HK-2 (cell line): ENCODE data around the gene SPN.
"Not testable (repeated sequence)": the region's sequence is repeated elsewhere in the genome, so short reads cannot be mapped to it uniquely, and the experiment has no call there.

Experiments
- DNase-seq: peaks from one replicate; pipeline ENCODE4 v3.0.0-alpha.2; 2018; ENCODE audit not compliant: unreplicated experiment

Gene SPN

DNA sequence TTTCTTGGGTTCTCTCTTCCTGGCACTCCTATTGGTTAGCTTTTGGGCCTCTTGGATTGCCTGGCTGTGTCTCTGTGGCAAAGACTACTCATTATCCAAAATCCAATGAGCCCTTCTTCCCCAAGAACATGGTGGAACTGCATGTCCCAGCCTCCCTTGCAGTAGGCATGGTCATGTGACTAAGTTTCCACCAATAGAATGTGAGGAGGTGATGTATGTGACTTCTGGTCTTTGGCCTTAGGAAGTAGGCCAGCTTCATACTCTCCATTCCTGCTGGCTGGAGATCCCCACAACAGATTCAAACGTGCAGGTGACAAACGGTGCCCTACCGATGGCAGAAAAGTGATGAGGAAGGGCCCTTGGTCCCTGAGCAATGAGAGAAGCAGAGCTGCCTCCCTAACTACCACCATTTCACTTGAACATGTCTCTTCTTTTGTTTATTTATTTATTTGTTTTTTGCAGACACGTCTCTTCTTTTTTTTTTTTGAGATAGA, 17.3 kb upstream of the SPN start:
- DNase-seq, result no peak

DNA sequence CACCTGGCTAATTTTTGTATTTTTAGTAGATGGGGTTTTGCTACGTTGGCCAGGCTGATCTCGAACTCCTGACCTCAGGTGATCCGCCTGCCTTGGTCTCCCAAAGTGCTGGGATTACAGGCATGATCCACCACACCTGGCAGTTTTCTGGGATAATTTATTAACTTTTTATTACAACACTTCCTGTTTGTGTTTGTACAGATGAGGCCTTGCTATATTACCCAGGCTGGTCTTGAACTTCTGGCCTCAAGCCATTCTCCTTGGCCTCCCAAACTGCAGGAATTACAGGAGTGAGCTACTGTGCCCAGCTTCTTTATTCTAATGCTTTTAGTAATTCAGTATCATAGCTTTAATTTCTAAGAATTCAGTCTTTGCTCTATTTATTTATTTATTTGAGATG, 16.1 kb upstream of the SPN start:
- no peak for DNase-seq

DNA sequence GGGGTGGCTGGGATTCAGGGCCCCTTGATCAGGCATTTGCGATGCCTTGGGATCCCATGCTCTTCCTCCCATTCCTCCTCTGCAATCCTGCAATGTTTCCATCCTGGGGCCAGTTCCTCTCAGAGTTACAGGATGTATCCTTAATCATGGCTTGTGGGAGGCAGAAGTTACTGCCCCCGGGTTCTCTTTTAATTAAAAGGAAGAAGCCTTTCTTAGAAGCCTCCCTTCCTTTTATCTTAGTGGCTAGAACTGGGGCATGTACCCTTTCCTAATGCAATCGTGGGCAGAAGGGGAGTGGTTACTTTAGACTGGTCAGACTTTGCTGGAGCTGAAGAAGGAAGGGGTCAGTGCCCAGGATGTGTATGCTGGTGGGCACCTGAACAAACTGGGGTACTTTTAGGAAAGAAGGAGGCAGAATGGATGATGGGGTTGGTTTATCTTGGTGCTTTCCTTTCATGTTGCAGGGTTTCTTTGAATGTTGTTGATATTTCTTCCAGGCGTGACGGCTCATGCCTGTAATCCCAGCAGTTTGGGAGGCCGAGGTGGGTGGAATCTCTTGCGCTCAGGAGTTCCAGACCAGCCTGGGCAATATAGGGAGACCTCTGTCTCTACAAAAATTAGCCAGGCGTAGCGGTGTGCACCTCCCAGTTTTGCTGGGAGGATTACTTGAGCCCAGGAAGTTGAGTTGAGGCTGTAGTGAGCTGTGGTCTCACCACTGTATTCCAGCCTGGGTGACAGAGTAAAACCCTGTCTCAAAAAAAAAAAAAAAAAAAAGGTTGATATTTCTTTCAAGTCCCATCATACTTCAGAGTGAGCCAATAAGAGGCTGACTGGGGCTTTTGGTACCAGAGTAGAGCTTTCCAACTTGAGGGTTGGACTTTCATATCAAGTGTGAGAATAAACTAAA, 13.2 kb upstream of the SPN start:
- DNase-seq, result no peak

DNA sequence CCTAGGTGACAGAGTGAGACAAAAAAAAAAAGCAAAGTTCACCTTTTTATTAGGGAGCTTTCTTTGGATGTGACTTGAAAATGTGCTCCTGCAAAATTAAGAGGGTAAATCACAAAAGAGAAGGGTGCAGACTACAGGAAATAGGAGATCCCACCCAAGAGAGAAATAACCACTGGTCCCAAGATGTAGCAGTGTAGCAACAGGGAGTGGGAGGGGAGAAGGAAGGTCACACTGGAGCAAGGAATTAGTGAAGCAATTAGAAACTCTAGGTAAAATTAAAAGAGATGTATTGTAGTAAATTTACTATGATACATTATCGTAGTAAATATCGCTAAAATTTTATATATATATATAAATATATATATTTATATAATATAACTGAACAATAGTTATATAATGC, 12.3 kb upstream of the SPN start:
- no peak for DNase-seq

DNA sequence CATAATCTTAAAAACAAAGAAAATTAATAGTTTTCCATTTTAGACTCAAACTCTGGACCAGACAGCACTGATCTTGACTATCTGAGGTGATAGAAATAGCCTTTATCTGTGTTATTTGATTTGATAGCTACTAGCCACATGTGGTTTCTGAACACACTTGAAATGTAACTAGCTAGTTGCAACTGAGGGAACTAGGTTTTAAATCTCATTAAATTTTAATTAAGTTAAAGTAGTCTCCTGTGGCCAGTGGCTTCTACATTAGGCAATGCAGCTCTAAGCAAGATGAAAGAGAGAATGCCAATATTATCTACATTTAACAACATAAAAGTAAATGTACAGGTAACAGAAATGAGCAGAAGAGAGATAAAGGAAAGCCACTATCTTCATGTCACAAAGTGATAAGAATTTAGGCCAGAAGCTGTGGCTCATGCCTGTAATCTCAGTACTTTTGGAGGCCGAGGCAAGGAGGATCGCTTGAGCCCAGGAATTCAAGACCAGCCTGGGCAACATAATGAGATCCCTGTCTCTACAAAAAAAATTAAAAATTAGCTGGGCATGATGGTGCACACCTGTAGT, 11.2 kb upstream of the SPN start:
- DNase-seq, result no peak

DNA sequence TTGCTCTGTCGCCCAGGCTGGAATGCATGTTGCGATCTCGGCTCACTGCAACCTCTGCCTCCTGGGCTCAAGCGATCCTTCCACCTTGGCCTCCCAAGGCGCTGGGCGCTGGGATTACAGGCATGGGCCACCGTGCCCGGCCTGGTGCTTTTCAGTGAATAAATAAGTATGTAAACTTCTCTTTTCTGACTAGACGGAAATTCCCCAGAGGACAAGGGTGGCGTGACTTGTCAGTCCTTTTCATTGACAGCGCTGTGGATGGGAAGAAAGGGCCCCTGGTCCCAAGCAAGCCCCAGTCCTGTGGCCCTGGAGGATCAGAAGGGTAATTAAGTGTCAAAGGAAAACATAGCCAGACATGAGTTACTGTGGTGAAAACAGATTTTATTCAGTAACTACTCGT, 9.6 kb upstream of the SPN start:
- DNase-seq, result no peak

DNA sequence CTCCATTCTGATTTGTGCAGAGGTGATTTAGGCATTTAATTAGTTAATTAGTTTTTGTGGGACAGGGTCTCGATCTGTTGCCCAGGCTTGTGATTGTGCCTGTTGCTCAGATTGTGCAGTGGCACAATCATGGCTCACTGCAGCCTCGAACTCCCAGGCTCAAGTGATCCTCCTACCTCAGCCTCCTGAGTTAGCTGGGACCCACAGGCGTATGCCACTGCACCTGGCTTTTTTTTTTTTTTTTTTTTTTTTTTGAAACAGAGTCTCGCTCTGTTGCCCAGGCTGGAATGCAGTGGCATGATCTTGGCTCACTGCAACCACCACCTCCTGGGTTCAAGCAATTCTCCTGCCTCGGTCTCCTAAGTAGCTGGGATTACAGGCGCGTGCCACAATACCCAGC, 9.2 kb upstream of the SPN start:
- not testable (repeated sequence) for DNase-seq

DNA sequence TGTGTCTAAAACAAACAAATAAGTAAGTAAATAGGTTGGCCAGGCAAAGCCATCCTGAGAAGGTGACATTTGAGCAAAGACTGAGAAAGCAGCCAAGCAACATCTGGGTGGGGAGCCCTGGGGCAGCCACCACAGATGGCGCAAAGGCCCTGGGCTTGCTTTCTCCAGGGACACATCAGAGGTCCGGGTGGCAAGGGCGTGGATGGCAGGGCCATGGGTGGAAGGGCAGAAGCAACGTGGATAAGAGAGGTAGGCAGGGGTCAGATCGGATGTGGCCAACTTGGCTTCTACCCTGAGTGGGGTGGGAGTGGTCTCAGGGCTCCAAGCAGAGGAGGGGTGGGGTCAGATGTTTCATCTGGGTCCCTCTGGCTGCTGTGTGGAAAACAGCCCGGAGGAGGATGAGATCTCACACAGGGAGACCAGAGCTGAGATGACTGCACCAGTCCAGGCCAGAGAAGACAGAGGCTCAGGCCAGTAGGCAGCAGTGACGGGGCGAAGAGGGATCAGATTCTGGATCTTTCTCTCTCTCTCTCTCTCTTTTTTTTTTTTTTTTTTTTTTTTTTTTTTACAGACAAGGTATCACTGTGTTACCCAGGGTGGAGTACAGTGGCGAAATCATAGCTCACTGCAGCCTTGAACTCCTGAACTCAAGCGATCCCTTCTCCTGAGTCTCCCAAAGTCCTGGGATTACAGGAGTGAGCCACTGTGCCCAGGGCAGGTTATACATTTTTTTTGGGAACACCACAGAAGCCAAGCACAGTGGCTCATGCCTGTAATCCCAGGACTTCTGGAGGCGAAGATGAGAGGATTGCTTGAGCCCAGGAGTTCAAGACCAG, 6.1 kb upstream of the SPN start:
- no peak for DNase-seq

DNA sequence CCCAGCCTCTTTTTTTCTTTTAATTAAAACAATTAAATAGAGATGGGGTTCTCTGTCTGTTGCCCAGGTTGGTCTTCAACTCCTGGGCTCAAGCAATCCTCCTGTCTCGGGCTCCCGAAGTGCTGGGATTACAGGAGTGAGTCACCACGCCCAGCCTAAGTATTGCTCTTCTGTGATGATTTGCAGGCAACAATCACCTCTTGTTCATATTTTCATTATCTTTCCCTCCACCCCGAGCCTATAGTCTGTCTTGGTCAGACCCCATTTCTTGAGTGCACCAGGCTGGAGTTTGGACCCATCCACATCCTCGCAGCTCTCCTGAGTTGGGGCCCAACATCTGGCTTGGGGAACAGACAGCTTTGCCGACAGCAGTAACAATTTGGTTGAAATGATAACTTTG, 4.3 kb upstream of the SPN start:
- DNase-seq, result no peak

DNA sequence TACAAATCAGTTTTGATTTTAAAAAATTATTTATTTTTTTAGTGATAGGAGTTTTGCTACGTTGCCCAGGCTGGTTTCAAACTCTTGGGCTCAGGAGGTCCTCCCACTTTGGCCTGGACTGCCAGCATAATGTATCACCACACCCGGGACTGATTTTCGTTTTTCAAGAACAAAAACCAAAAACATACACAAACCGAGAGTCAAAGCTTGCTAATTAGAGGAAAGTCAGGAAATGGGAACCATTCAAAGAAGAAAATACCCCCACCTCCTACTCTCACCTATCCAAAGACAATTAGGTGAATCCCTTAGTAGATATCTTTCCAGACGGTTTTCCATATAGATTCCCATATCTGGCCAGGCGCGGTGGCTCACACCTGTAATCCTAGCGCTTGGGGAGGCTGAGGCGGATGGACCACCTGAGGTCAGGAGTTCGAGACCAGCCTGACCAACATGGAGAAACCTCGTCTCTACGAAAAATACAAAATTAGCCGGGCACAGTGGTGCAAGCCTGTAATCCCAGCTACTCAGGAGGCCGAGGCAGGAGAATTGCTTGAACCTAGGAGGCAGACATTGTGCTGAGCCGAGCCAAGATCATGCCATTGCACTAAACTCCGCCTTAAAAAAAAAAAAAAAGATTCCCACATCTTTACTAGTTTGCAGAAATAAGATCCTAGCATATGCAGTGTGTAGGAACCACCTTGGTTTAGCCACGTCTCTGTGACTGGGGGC, 883 bp upstream of the SPN start:
- DNase-seq, result no peak

DNA sequence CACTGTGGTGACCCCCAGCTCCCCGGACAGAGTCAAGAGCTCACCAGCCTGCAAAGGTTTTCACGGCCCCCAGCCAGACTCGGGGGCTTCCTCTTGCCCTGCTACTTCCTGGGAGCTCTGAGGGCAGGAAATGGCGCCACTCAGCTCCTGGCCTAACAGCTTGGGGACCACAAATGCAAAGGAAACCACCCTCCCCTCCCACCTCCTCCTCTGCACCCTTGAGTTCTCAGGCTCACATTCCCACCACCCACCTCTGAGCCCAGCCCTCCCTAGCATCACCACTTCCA, 375 bp upstream of the SPN start:
- DNase-seq, result no peak

DNA sequence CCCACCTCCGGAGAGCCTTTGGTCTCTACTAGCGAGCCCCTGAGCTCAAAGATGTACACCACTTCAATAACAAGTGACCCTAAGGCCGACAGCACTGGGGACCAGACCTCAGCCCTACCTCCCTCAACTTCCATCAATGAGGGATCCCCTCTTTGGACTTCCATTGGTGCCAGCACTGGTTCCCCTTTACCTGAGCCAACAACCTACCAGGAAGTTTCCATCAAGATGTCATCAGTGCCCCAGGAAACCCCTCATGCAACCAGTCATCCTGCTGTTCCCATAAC, 702 bp downstream of the SPN start:
- DNase-seq, result no peak

DNA sequence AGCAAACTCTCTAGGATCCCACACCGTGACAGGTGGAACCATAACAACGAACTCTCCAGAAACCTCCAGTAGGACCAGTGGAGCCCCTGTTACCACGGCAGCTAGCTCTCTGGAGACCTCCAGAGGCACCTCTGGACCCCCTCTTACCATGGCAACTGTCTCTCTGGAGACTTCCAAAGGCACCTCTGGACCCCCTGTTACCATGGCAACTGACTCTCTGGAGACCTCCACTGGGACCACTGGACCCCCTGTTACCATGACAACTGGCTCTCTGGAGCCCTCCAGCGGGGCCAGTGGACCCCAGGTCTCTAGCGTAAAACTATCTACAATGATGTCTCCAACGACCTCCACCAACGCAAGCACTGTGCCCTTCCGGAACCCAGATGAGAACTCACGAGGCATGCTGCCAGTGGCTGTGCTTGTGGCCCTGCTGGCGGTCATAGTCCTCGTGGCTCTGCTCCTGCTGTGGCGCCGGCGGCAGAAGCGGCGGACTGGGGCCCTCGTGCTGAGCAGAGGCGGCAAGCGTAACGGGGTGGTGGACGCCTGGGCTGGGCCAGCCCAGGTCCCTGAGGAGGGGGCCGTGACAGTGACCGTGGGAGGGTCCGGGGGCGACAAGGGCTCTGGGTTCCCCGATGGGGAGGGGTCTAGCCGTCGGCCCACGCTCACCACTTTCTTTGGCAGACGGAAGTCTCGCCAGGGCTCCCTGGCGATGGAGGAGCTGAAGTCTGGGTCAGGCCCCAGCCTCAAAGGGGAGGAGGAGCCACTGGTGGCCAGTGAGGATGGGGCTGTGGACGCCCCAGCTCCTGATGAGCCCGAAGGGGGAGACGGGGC, 1.3 kb downstream of the SPN start:
- no peak for DNase-seq

DNA sequence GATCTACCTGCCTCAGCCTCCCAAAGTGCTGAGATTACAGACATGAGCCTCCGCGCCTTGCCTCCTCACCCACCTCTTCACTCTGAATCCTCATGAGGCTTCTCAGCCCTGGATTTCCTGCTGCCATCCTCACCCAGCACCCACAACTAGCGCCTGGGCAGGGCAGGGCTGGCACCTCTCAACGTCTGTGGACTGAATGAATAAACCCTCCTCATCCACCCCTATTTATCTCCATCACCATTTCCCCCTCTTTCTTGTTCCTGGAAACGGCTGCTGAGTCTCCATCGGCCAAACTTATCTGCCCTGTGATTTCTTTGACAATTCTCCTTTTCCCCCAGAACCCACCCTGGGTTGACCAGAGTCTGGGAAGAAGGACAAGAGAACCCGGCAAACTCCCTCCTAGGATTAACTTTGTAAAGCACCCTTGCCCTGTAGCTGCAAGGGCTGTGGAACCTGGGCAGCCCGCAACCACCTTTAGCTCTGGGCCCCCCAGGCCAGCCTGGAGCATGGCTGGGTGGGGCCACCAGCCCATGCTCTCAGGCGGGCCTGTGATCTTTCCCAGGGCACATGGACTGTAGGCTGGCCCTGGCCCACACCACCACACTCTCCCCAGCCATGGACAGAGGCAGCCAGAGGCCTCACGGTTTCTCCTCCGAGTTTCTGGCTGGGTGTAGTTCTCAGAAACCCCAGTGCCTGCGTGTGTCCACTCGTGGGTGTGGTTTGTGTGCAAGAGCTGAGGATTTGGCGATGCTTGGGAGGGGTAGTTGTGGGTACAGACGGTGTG, 2.4 kb downstream of the SPN start:
- no peak for DNase-seq

DNA sequence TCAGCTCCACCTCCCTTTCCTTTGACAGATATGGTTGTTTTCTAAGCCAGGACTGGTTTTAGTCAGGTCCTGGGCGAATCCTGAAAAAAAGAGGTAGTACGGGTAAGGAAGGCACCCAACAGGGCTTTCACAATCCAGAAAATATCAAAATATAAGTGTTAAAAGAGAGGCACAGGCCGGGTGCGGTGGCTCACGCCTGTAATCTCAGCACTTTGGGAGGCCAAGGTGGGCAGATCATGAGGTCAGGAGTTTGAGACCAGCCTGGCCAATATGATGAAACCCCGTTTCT, 4.2 kb downstream of the SPN start:
- not testable (repeated sequence) for DNase-seq

DNA sequence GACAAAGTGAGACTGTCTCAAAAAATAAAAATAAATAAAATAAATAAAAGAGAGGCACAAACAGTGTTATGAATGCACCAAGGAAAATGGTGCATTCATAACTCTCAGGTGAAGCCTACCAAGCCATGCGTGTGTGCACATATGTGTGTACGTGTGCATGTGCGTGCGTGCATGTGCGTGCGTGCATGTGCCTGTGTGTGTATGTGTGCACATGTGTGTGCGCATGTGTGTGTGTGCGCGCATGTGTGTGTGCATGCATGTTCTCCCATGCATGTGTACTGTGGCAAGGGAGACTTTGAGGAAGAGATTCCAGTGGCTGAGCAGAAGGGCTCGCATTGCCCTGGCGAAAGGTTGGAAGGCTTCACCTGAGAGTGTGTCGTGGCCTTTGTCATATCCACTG, 4.7 kb downstream of the SPN start:
- DNase-seq, result no peak

DNA sequence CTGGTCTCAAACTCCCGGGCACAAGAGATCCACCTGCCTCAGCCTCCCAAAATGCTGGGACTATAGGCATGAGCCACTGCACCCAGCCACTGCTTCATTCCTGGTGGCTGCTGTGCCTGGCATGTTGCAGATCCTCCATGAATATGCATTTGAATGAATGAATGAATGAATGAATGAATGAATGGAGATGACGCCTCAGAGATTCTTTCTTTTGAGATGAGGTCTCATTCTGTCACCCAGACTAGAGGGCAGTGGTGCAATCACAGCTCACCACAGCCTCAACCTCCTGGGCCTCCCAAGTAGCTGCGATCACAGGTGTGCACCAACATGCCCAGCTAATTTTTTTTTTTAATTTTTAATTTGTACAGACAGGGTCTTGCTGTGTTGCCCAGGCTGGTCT, 5.2 kb downstream of the SPN start:
- DNase-seq, result no peak

DNA sequence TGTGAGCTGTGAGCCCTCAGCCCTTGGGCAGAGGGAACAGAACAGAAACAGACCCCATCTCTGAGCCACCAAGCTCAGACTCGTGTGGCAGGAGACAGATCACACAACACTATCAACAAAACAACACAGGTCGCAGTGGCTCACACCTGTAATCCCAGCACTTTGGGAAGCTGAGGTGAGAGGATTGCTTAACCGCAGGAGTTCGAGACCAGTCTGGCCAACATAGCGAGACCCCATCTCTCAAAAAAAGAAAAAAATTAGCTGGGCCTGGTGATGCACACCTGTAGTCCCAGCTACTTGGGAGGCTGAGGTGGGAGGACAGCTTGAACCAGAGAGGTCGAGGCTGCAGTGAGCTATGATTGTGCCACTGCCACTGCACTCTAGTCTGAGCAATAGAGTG, 10.5 kb downstream of the SPN start:
- DNase-seq, result no peak

DNA sequence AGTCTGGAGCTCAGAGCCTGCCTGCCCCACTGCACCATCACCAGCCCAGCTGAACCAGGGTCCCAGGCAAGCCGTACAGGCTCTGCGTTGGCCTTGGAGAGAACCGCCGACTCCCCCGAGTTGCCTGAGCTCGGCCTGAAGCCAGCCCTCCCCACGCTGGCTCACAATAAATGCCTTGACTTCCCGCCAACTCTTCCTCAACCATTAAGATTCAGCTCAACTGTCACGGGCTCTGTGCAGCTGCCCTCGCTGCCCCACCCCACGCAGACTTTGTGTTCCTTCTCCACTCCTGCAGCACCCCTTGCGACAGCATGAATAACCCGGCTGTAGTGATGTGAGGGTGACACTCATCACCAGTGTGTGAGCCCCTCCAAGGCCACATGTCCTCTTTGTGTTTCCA, 11.1 kb downstream of the SPN start:
- no peak for DNase-seq

DNA sequence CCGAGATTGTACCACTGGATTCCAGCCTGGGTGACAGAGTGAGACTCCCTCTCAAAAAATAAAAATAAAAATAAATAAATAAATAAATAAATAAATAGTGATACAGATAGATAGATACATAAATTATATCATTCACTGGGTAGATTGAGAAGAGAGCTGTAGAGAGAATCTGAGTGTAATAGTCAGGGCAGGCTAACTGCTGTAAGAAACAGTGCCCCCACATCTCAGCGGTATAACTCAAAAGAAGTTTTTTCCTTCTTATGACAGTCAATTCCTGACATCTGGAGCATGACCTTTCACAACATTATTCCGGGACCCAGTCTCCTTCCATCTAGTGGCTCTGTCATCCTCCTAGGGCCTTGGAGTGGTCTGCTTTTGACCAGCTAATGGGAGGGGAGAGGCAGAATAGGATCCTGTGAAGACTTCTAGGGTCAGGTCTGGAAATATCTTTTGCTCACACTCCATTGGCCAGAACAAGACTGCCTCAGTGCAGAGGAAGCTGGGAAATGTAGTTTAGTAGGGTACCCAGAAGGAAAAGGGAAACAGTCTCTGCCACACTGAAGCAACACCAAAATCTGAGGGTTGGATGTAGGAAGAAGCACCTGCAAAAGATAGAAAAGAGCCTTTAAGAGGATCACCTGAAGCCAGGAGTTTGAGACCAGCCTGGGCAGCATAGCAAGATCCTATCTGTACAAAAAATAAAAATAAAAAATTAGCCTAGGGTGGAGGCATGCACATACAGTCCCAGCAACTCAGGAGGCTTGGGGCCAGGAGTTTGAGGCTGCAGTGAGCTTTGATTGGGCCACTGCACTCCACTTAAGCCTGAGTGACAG, 13.0 kb downstream of the SPN start:
- DNase-seq, result no peak
